NCI-H82 treated with DMSO at 0.1 percent for 48 hours (cell line): ENCODE results near the gene PDHB.

Source experiments
- DNase-seq: peaks from one replicate; lab custom pipeline; 2025; ENCODE audit not compliant: unreplicated experiment; lab: John Stamatoyannopoulos, UW

Gene PDHB

DNA sequence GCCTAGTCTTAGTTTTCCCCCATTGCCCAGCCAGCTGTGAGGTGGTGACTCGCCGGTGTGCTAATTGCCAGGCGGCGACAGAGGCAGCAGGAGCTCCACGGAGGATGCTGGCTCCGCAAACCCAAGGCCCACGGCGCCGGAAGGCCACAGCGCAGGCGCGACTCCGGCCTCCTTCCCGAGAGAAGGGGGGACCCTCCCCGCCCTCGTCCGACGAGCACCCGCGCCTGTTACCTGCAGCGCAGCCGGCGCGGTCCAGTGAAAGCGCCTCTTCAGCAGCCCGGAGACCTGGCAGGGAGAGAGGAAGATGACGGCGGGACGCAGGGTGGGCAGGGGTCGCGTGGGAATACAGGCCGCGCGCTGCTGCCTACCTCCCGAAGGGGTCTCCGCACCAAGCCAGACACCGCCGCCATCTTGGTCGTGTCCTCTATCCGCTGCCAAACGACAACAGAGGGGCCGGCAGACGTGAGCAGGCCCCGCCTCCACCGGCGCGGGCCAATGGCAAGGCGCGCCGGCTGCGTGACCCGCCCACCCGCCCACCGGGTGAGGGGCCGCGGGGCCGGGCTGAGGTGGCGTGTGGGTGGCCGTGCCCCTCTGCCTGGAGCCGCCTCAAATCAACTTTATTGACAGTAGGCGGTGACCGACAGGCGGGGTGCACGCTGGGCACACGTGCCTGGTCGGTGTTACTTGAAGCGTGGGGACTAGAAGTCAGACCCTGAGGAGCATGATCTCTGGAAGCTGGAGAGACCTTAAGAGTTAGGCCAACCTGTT is at the start of gene PDHB:
Gene PDHB (minus strand): TSS at position 433 of the 768 bp plus-strand sequence. CDS start 23 bp downstream, at position 410.
- peak; percentile 74 for DNase-seq

DNA sequence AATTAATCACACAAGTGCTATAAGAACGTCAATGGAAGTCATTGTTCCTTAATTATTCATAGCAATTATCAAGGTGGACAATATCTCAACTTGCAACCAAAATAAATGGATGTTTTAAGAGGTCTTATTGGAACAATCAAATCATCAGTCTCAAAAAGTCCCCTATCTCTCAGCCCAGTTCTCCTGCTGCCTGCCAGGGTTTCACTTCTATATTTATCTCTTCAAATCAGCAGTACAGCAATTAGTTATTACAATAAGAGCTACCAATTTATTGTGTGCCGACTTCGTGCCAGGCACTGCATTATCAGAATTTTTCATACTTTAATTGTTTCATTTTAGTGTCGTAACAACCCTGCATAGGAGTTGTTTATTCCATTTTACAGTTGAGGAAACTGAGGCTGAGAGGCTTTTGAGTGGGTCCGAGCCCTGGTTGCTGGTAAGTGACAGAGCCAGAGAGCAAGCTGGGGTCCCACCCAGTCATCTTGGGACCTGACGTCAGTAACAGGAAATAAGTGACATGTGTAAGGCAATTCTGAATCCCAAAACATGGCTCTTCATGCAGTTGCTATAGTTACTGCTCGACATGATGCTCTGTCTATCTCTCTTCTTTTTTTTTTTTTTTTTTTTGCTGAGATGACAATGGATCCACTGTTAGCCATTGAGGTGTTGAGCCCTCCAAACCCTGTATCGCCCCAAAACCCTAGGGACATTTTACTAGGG is 49.4 kb upstream of the PDHB start:
- DNase-seq: no peak

DNA sequence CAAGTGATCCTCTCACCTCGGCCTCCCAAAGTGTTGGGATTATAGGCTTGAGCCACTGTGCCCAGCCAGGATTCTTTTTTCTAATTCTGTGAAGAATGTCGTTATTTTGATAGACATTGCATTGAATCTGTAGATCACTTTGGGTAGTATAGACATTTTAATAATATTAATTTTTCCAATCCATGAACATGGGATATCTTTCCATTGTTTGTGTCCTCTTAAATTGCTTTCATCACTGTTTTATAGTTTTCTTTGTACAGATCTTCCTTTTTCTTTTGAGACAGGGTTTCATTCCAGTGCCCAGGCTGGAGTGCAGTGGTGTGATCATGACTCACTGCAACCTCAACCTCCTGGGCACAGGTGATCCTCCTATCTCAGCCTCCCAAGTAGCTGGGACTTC is 46.7 kb upstream of the PDHB start:
- no peak for DNase-seq

DNA sequence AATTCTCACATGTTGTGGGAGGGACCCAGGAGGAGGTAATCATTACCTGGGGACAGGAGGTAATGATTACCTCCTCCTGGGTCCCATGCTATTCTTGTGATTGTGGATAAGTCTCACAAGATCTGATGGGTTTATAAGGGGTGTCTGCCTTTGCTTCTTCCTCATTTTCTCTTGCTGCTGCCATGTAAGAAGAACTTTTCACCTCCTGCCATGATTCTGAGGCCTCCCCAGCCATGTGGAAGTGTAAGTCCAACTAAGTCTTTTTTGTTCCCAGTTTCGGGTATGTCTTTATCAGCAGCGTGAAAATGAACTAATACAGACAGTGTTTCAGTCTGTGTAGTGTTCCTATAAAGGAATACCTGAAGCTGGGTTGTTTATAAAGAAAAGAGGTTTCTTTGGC is 45.1 kb upstream of the PDHB start:
- DNase-seq: no peak

DNA sequence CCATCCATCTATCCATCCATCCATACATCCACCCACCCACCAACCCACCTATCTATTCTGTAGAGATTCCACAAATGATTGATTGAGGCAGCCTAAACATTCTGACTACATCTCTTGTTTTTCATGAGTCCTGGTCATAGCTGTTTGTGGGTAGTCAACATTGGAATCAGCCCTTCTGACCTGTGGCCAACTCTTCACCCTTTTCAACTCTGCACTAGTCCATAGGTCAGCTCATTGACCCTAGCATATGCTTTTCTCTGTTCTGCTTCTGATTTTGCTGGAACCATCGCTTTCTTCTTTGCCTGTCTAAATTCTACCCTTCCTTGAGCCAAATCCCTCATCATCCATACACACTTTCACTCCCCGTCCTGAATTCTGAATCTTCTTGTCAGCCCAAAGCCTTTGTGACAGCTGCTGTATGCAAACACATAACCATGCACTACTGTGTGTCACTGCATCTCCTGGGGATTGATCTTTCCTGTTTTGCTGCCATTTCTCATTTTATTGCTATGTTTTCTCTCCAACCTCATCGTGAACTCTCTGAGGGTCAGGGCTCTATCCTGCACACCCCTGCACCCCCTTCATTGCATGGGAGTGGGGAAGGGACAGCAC is 41.4 kb upstream of the PDHB start:
- DNase-seq: no peak

DNA sequence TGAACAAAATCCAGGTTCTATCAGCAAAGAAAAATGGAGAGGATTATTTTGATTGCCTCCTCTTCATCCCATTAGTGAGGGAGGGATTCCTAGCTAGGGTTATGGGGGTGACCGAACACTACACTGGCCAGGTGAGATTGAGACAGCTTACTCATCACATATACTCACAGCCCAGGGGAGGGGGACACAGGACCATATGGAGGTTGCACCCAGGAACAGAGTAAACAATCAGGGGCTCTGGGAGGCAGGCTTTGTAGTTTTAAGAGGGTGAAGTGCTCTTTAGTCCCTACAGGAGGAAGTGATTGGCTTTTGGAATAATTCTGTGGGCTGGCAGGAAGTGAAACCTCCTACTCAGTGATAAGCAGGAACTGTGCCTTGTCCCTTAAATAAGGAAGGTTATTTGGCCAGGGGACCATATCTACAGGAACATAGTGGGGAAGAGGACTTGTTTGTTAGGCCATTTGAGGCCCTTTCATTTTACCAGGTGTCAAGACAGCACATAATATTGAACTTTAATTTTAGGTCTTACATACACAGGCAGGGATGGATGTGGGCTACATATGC is 40.8 kb upstream of the PDHB start:
- DNase-seq: peak; percentile 100

DNA sequence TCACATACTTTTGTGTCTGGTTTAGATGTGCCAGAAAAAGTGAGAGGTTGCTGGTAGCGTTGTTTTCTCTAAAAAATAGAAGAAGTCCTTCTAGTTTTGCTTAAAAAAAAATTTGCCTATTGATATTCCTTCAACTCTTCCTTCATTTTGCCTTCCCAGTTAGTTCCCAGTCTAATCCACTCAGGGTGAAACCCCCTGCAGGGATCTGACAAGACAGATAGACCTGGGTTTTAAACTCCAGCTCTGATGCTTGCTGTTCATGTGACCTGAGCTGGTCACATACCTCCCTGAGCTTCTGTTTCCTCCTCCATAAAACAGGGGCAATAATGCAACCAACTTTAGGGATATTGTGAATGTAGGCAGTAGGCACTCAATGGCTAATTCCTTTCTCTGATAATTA is 39.6 kb upstream of the PDHB start:
- no peak for DNase-seq

DNA sequence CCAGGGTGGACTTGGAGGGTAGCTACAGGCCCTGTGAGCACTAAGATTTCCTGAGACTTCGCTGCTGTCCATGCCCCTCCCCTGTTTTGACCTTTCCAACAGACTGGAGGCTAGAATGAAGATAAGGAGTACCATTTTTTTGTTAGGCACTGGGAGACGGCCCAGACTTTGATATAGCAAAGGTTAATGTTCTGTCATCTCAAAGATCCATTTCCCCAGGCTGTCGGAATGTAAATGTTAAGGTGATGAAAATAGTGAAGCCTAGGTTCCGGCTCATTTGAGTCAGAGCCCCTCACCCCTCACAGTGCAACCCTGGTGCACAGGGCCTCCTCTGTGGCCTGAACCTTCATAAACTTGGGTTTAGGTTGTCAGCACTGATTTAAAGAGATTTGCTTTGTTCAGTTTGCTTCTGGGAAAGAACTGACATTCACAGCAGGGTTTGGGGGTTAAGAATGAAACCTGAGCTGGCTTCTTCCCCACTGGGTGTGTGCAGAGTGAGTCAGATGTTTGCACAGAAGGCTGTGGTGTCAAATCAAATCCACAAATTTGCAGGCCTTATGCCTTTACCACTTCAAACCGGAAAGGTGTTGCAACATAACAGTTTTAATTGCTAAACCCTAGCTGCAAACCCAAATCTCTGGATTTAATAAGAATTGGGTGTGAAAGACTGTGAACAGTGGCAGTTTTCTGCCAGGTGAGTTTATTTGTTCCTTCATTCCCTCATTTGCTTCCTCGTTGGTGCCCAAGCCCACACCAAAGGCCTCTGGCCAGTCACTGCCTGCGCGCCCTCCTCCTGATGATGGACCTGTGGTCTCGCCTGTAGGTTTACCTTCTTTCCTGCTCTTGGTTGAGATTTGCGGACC is 37.6 kb upstream of the PDHB start:
- peak; percentile 43 for DNase-seq

DNA sequence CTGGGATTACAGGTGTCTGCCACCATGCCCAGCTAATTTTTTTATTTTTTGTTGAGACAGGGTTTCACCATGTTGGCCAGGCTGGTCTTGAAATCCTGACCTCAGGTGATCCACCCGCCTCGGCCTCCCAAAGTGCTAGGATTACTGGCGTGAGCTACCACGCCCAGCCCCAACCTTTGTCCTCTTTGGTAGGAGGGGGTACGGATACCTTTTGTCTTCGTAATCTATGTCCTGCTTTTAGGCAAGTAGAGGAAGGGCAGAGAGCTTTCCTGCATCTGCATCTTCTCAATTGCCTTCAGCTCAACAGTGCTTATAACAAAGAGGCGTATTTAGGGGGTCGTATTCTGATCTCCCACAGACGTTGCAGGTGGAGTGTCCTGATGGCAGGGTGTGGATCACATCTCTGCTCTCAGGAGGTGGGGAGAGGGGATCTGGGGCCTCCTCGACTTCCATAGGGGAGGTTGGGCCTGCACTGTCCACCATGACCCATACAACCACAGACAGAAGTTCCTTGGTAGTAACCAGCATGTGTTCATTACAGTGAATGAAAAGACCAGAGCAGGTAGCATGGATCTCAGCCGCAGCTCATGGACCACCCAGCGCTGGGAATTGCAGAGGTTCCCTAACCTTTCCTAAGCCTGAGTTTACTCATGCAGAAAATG is 36.9 kb upstream of the PDHB start:
- no peak for DNase-seq

DNA sequence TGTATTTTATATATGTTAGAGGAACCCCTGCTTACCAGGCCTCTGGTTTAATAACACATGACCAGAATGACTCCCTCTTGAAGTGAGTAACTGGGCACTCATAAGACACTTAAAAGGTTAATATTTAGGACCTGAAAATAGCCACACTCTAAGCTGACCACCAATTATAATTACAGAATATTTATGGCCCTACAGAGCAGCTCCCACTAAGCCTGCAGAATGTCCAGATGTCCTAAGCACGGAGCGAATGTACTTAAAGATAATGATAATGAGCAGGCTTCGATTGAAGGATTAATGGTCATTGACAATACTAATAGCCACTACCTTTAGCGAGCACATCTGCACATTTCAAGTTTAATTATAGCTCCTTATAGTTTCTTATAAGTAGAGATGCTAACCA is 35.5 kb upstream of the PDHB start:
- peak; percentile 78 for DNase-seq

DNA sequence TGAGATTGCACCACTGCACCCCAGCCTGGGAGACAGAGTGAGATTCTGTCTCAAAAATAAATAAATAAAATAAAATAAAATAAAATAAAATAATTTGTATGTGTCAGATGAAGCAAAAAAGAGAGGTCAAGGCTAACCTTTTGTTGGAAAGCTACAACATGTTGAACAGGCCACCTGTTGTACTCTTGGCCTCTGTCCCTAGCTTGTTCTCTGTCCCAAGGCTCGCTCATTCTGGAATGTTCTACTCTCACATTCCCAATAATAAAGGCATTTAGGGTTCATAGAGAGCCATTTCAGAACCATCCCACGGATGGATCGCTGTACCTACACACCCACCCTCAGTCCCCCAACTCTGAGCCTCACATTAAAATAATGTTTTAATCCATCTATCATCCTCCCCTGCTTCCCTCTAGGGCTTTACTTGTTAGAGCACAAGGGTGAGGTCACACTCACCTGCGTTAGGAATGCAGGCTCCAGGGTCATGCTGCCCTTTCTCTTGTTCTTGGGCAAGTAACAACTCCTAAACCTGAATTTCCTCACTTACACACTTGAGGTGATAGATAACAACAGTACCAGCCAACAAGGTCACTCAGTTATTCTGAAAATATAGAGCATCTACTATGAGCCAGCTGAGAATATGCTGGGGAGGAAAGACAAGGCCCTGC is 33.4 kb upstream of the PDHB start:
- DNase-seq: no peak

DNA sequence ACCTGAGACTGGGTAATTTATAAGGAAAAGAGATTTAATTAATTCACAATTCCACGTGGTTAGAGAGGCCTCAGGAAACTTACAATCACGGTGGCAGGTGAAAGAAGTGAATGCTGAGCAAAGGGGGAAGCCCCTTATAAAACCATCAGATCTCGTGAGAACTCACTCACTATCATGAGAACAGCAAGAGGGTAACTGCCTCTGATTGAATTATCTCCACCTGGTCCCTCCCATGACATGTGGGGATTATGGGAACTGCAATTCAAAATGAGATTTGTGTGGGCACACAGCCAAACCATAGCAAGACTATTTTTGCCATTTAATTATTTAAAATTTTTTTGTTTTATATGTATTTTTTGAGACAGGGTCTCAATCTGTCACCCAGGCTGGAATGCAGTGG is 31.2 kb upstream of the PDHB start:
- DNase-seq: peak; percentile 36

DNA sequence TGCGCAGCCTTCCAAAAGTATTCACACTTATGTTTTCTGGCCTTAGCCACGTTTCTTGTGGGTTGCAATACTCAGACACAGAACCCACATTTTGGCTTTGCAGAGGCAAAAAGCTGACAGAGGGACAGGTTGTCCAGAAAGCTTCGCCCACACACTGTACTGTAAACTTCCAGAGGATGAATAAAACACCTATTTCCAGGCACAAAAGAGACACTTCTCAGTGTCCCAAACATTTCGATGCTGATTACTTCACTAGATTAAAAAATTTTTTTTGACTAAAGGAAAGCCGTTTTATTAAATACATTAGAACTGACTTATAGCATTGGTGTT is 30.3 kb upstream of the PDHB start:
- no peak for DNase-seq

DNA sequence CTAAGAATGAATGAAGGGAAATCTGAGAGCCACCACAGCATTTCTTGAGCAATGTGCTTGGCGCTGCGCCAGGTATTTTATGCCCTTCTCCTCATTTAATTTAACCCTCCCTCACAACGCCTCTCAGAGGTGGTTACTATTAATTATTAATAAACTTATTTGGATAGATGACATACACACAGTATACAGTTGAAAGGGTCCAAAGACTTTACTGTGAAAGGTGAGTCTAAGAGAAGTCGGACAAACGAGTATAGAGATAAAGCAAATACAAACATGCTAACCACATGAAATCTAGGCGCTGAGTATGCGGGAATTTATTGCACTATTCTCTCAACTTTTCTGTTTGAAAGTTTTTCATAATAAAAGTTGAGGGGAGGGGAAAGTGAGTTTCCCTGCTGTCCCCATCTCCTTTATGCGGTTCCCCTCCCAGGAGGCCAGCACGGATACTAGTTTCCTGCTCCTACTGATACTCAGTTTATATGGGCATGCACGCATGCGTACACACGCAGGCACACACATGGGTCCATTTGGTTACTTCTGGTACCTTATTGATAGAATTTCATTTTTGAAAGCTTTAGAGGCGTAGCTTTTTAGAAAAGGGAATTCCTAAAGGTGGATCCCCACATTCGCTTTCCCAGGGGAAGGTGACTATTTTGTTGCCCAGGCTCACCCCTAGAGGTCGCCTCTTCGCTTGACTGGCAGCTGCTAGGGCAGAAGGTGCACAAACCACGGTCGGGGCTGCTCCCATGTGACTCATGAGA is 29.7 kb upstream of the PDHB start:
- peak; percentile 63 for DNase-seq

DNA sequence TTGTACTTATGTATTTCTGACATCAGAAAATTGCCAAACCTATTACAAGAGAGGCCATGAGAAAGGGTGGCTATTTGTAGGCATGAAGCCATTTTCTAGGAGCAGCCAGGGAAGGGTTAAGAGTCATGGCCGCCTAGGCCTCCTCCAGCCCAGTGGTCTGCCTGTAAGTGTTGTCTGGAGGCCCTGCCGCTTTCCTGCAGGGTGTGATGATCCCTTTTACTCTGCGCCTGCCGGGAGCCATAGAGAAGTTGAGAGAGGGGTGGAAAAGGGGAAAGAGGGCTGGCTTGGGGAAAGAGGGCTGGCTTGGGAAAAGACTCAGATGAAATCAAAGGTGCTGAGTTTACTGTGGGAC is 29.2 kb upstream of the PDHB start:
- DNase-seq: no peak

DNA sequence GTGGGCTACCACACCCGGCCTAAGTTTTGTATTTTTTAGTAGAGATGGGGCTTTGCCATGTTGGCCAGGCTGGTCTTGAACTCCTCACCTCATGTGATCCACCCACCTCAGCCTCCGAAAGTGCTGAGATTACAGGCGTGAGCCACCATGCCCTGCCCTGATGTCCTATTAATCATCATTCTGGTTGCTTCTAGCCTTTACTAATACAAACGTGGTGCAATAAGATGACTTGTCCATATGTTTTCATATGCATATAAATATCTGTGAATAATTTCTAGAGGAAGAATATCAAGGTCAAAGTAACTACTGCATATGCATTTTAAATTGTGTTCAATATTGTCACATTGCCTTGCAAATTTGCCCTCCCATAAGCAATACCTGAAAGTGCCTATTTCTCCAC is 25.5 kb upstream of the PDHB start:
- DNase-seq: no peak

DNA sequence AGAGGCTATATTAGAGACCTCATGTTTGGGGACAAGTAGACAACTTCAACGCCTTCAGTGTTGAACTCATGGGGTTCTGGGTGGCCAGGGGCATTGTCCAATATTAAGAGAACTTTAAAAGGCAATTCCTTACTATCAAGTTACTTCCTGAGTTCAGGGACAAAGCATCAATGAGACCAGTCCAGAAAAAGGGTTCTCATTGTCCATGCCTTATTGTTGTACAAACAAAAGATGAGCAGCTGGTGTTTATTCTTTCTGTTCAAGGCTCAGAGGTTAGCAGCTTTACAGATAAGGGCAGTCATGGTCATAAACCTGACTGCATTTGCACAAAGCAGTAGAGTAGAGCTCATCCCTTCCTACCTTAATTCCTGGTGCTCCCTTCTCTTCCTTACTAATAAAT is 18.5 kb upstream of the PDHB start:
- DNase-seq: no peak

DNA sequence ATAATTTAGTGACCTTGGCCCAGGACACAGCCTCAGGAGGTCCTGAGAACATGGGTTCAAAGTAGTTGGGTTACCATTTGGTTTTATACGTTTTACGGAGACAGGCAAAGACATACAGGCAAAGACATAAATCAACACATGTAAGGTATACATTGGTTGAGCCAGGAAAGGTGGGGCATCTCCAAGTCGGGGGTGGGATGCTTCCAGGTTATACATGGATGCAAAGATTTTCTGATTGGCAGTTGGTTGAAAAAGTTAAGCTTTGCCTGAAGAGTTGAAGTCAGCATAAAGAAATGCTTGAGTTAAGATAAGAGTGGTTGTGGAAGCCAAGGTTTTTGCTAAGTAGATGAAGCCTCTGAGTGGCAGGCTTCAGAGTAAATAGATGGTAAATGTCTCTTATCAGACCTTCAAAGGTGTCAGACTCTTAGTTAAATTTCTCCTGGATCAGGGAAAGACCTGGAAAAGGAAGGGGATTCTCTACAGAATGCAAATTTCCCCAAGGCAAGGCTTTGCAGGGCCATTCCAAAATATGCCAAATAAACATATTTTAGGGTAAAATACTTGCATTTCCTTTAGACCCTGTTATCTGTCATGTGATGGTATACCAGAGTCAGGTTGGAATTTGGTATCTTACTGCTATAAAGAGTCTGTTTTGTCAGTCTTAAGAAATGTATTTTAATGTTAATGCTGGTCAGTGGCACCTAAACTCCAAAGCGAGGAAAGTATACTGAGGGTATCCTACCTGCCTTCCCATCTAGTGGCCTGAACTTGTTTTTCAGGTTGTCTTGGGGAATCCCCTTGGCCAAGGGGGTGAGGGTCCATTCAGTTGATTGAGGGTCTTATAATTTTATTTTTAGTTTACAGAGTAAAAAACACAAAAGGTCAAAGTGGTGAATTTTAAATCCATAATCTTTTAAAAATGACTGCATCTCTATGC is 8.2 kb upstream of the PDHB start:
- no peak for DNase-seq
